RWPE1 (cell line): Measurements from ENCODE around the gene FKBP10.

Experiments used
- CTCF ChIA-PET: fragments of 350-600 bp; sonication (Branson Sonifier 250); formaldehyde crosslinking; extraction: SDS; loops from one replicate; lab custom pipeline; 2021; lab: Yijun Ruan, JAX
- POLR2A ChIA-PET: fragments of 400-600 bp; formaldehyde crosslinking; extraction: SDS; loops from one replicate; lab custom pipeline; 2020; ENCODE audit warnings: antibody characterized with exemption; ENCODE audit not compliant: low non-redundant PET; lab: Yijun Ruan, JAX
- DNase-seq: peaks from one replicate; pipeline ENCODE4 v3.0.0; 2012; ENCODE audit warnings: low spot score
- H3K27ac ChIP-seq: fragments of 450-650 bp; 2 replicates; pipeline ENCODE4 v1.5.1; 2017
- CTCF ChIP-seq: fragments of 450-650 bp; conservative IDR thresholded peaks from 2 replicates; pipeline ENCODE4 v1.5.1; 2017; ENCODE audit warnings: low read depth, mild to moderate bottlenecking

The FKBP10 gene

GRCh38 chr17:41801374-41802271 lies 11.2 kb upstream of the FKBP10 start:
- TF ChIP-seq CTCF = peak; percentile 95
- peak overlapping the region; percentile 100 for H3K27ac ChIP-seq
- CTCF ChIA-PET = interaction anchor here (0.7 to 3.9 kb wide), 19 partner anchors 8 to 64 kb away, joined by 3 to 51 read pairs (median 4); partner anchors contain the start of genes JUP and P3H4
- POLR2A ChIA-PET = interaction anchor here (0.8 to 5.8 kb wide), 4 partner anchors 9 to 113 kb away, joined by 3 to 90 read pairs (median 6); partner anchors contain the start of gene JUP
- peak; percentile 72 for DNase-seq

GRCh38 chr17:41803049-41804020 lies 9.5 kb upstream of the FKBP10 start:
- peak overlapping the region; percentile 100 for H3K27ac ChIP-seq
- POLR2A ChIA-PET = interaction anchor here (5.8 kb wide), 1 partner anchor 18 kb away, joined by 90 read pairs; the partner anchor contains the start of gene JUP
- no peak for DNase-seq
- TF ChIP-seq CTCF = no peak
- CTCF ChIA-PET = interaction anchor here (0.7 kb wide), 1 partner anchor 50 kb away, joined by 4 read pairs; no protein-coding TSS in a partner anchor

GRCh38 chr17:41806685-41807445 lies 5.9 kb upstream of the FKBP10 start:
- no peak for TF ChIP-seq CTCF
- ChIA-PET POLR2A (no interaction called here), CTCF (no interaction called here)
- no peak for DNase-seq
- H3K27ac ChIP-seq = peak overlapping the region; percentile 25

GRCh38 chr17:41810659-41811548 lies 1.9 kb upstream of the FKBP10 start:
- CTCF ChIA-PET = interaction anchor here (0.6 to 1.9 kb wide), 17 partner anchors 9 to 280 kb away, joined by 3 to 9 read pairs (median 3); partner anchors contain the start of gene JUP
- H3K27ac ChIP-seq = peak overlapping the region; percentile 91
- TF ChIP-seq CTCF = no peak
- no peak for DNase-seq
- POLR2A ChIA-PET = interaction anchor here (0.6 to 1.1 kb wide), 2 partner anchors 24 to 106 kb away, joined by 4 to 8 read pairs; partner anchors contain the start of gene JUP
